Astrocyte of the hippocampus (primary cell): Measurements from ENCODE around the gene KLF1.

ENCODE experiments used
- DNase-seq: peaks from one replicate; pipeline ENCODE4 v3.0.0; 2011; ENCODE audit warnings: low read depth, low spot score

KLF1 gene

DNA sequence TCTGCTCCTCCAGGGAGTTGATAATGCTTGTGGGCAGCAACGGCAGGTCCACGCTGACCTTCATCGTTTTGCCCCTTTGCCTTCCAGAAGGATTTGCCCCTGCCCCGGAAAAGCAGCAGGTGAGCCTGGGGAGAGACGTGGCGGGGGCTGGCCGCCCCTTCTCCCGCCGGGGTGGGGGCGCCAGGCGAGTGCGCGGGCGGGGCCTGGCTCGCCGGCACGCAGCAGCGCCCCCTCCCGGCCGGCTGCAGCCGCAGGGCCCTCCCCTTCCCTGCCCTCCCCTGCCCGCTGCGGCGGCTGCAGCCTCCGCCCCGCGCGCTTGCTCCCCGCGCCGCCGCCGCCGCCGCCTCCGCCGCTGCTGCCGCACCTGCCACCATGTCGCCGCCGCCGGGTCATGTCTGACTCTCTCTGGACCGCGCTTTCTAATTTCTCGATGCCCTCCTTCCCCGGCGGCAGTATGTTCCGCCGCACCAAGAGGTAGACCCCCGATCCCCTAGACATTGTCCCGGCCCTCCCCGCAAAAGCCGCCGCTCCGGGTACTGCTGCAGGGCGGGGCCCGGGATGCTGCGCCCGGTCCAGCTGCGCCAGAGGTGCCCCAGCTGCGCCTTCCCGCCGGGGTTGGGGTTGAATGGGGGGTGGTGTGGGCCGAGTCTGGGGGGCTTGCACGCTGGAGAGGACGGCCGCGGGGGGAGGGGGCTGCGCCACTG is 48.7 kb downstream of the KLF1 start, which contains the start of gene MAST1:
TSS of gene MAST1 (plus strand) at position 334 of the 704 bp plus-strand sequence. CDS start at position 392, 58 bp downstream.
- peak; percentile 78 for DNase-seq

DNA sequence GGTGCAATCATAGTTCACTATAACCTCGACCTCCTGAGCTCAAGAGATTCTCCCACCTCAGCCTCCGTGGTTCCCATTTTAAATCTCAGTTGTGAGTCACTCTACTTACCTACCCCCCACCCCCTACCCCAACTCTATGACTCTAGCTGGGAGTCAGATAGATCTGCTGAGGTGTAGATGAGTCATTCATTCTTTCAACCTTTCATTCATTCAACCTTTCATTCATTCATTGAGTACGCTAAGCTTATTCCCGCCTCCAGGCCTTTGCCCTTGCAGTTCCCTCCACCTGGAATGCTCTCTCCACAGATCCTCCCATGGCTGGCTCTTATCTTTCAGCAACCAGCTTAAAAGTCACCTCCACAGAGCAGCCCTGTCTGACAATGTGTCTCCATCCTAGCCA is 49.8 kb downstream of the KLF1 start:
- no peak for DNase-seq

- no peak for DNase-seq
These were observed 50.5 kb downstream of the KLF1 start for GRCh38 chr19:12836529-12836863.

DNA sequence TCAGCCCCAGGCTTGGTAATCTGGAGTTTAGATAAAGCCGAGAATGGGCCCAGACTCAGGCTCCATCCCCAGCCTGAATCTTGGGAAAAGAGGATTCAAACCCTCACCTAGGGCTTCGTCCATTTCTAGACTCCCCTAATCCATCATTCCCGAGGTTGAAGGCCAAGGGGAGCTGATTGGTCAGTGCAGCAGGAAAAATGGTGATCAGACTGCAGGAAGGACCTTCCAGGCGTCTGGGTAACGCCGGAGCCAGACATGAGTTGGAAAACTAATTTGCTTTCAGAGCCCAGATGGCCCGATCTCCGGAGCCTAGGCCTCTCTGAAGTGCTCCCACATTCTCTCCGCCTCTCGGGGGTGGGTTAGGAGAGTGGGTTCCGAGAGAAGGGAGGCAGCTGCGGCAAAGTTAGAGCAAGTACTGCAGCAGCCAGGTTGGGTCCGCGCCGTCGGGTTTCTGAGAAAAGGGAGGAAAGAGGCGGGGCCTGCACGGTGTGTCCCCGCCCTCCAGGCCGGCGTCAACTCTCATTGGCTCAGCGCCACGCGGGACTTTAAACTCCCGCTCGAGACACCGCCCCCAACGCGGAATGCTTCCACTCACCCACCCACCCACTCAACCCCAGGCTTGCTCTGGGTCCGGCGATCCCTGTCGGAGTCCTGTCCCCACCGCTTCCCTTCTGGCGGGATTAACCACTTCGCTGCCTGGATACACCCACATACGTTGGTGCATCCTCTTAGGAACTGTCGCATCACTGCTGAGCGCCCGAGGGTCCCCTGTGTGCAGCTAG is 51.8 kb downstream of the KLF1 start:
- DNase-seq: peak; percentile 45

GRCh38 chr19:12834566-12834943 is 52.4 kb downstream of the KLF1 start, which contains the start of gene RTBDN:
Gene RTBDN, minus strand, starts transcription at chr19:12834579. Its CDS starts 4,600 bp downstream, at chr19:12829979.
- DNase-seq: no peak
